Hematopoietic multipotent progenitor cell (in vitro differentiated cells): ENCODE measurements around the gene DDX11. TPM values are rescaled to one million over a fixed set of nuclear protein-coding genes. Genes with fewer than 3 reads are reported as not detected.
"Not testable (repeated sequence)": the region's sequence is repeated elsewhere in the genome, so short reads cannot be mapped to it uniquely, and the experiment has no call there.

Experiments
- DNase-seq, 3 donors: peaks; one replicate each; pipeline ENCODE4 v3.0.0-alpha.2; 2011 to 2015; ENCODE audit warnings: low read depth in 2 of 3, low spot score in 2 of 3
- small RNA-seq: library from RNA; depleted of rRNA; stranded (forward); fragments of <200 nt; gene quantifications from one replicate; pipeline ENCODE3, GENCODE V24; 2012
- total RNA-seq: library from RNA; depleted of rRNA; stranded (reverse); fragments of >200 nt; gene quantifications from one replicate; pipeline ENCODE4 v1.2.3, GENCODE V29; 2012

The DDX11 gene
- total RNA-seq, 1 donor, result 44.4 TPM

GRCh38 chr12:31120392-31121008, 46.8 kb downstream of the DDX11 start:
- DNase-seq, result no peak

DNA sequence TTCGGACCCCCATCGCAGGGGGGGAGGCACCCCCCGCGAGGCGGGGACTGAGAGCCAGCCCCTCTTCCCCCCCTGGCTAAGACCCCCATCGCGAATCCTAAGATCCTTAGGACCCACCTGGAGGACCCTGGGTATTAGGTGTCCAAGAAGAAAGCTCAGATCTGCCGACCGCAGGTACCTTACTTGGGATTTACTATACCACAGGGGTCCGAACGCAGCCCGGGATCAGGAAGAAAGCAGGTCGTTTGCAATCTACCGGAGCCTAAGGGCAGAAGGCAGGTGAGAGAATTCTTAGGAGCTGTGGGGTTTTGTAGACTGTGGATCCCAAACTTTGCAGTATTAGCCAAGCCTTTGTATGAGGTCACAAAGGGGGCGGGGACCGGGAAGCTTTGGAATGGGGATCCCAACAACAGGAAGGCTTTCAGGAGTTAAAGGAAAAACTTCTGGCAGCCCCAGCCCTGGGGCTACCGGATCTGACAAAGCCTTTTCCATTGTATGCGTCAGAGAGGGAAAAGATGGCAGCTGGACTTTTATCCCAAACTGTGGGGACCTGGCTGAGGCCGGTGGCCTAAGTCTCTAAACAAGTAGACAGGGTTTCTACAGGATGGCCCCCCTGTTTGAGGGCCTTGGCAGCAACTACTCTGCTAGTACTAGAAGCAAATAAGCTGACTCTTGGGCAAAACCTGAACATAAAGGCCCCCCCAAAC, 47.5 kb downstream of the DDX11 start:
- not testable (repeated sequence) for DNase-seq

DNA sequence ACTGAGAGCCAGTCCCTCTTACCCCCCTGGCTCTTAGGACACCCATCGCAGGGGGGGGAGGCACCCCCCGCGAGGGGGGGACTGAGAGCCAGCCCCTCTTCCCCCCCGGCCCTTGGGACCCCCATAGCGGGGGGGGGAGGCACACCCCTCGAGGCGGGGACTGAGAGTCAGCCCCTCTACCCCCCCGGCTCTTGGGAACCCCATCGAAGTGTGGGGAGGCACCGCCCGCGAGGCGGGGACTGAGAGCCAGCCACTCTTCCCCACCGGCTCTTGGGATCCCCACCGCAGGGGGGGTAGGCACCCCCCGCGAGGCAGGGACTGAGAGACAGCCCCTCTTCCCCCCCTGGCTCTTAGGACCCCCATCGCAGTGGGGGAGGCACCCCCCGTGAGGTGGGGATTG, 48.8 kb downstream of the DDX11 start:
- DNase-seq, result no peak

DNA sequence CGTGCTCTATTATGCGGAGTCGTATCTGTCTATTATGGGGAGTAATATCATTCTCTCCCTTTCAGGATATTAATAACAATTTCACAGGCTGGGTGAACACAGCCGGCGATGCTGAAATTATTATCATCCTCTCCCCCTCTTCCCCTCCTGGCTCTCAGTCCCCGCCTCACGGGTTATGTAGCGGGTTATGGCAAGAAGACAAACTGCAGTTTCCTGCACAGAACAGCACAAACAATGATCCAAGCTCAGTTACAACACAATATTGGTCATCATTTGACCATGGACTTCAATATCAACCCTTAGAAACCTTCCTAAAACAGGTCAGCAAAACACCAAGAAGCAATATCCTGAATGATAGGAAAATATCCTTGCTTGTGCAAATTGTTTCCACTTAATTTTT, 50.5 kb downstream of the DDX11 start:
- not testable (repeated sequence) for DNase-seq

GRCh38 chr12:31125171-31125570, 51.5 kb downstream of the DDX11 start:
- not testable (repeated sequence) for DNase-seq

- not testable (repeated sequence) for DNase-seq
Measured at GRCh38 chr12:31127209-31127848, 53.7 kb downstream of the DDX11 start.

DNA sequence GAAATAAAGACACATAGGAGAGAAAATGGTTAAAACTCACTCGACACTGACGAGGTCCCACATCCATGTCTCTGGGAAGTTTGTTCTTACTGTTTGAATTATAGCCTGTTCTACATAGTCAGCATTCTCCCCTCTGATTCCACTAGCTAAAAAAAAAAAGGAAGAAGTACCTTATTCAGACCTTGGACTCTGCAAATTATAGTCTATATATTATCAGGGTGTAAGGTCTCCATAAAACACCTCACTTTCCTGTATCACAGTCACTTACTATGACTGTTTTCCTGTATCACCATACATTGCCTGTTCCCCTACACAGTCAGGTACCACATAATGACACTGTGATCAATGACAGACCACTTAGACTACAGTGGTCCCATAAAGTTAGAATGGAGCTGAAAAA, 62.9 kb downstream of the DDX11 start:
- DNase-seq, result not testable (repeated sequence)

- DNase-seq, result not testable (repeated sequence)
Measured at GRCh38 chr12:31144768-31145167, 71.1 kb downstream of the DDX11 start.

DNA sequence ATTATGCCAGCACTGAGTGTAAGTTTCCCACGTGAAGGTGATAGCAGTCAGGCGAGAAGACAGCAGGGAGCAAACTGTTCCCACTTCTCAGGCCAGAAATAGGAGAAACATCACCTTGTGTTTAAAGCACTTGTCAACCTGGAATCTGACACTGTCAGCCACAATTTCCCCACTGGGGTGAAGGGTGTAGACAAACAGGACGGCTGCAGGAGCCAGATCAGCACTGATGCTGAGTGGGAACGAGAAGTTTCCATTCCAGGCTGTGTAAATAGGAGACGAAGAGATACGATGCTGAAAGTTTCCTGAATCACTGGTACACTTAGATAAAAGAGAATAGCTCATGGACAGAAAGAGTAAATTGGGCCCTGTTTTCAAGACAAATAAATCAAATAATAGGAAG, 71.6 kb downstream of the DDX11 start:
- not testable (repeated sequence) for DNase-seq

DNA sequence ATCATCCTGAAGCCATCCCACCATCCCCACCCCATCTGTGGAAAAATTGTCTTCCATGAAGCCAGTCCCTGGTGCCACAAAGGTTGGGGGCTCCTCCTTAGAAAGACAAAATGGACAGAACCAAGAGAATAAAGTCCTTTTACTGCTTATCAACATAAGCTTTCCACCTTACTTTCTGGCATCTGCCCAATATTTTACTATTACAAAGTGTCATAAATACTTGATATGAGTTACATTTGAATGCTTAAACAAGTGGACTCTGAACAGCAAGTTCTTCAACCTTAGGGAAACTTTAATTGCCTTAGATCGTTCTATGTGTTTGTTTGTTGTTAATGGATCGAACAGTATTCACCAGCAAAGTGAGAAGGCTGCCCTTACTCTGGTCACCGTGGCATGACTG, 73.8 kb downstream of the DDX11 start:
- DNase-seq, result not testable (repeated sequence)

GRCh38 chr12:31150766-31151165, 77.1 kb downstream of the DDX11 start:
- DNase-seq, result not testable (repeated sequence)

Small RNAs within 50 kb of the gene (small RNA-seq; reads per million reads assigned to genes)
- gene RF00072, result not detected

Other genes with a start within 250 kb of the DDX11 start
- gene TSPAN11, start 147.1 kb upstream of the DDX11 start, total RNA-seq, result not detected